HG03432 (cell line): Measurements from ENCODE around the gene TMEM126B.
A peak's percentile ranks its signal among the peaks of the same experiment; 100 is the strongest.

Experiments
- ATAC-seq: cut with Tn5 transposase; IDR thresholded peaks from one replicate; pipeline ENCODE4 v1.9.1; 2021; ENCODE audit warnings: mild to moderate bottlenecking, moderate library complexity; ENCODE audit not compliant: unreplicated experiment

TMEM126B gene

GRCh38 chr11:85680897-85681296 is 52.5 kb downstream of the TMEM126B start:
- ATAC-seq = no peak

- peak; percentile 72 for ATAC-seq
Observed at GRCh38 chr11:85682330-85683305, 54.2 kb downstream of the TMEM126B start.

GRCh38 chr11:85685125-85685819 is 56.9 kb downstream of the TMEM126B start:
- no peak for ATAC-seq

GRCh38 chr11:85685820-85686459 is 57.5 kb downstream of the TMEM126B start, which contains the start of gene CCDC89:
CCDC89 (minus strand) TSS chr11:85686195; CDS start chr11:85686130, 65 bp downstream.
- ATAC-seq = peak; percentile 54
